ENCODE results near the gene ISOC2.
"Not testable (repeated sequence)": the region's sequence is repeated elsewhere in the genome, so short reads cannot be mapped to it uniquely, and the experiment has no call there.

Gene ISOC2

DNA sequence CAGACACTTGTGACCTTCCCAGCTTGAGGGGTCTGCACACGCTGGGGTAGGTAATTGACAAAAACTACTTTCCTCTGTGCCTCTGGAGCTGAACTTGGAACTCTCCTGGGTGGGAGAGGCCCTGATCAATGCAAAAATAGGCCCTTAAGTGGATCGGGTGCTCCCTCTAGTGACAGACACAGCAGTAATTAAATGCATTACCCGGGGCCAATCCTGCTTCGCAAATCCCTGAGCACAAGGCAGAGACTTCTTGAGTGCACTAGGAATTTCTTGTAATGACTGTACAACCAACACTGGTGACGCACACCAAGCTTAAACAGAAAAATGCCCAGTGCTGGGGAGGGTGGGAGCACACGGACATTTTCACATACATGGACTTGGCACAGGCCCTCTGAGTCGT is 43.3 kb downstream of the ISOC2 start:
- peak in 42 of 58 donors; percentile 7 to 76 (median 42) for DNase-seq

DNA sequence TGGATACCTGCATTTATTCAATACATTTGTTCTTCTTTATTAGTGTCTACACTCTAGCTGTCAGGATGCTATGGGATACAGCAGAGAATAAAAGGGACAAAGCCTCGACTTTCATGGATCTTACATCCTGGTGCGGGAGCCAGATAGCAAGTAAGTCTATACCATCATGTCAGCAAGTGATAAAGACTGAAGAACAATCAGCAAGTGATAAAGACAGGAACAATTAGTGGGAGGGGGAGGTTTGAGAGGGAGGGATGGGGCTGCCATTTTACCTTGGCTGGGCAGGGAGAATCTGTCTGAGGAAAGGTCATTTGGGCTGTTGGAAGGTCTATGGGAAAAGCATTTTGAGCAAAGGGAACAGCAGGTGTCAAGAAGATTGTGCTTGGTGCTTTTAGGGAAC is 51.3 kb downstream of the ISOC2 start:
- DNase-seq, result no peak

DNA sequence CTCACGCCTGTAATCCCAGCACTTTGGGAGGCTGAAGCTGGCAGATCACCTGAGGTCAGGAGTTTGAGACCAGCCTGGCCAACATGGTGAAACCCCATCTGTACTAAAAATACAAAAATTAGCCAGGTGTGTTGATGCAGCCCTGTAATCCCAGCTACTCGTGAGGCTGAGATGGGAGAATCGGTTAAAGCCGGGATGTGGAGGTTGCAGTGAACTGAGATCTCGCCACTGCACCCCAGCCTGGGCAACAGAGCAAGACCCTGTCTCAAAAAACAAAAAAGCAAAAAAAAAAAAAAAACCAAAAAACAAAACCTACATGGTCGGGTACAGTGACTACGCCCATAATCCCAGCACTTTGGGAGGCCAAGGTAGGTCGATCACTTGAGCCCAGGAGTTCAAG is 52.3 kb downstream of the ISOC2 start:
- not testable (repeated sequence) for DNase-seq

DNA sequence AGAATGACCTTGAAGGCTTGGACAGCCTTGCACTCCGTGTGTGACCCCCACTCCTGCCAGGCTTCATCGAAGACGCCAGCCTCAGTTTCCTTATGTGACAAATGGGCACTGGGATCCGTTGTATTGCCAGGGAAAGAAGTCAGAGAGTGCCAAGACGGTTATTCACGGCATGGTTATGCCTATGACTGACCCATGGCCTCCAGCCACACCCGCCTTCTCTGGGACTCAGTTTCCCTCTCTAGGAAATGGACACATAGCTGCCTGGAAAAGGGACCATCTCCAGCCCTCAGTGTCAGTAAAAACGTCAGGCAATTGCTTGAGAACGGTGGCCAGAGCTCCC is 52.9 kb downstream of the ISOC2 start:
- DNase-seq, result no peak

DNA sequence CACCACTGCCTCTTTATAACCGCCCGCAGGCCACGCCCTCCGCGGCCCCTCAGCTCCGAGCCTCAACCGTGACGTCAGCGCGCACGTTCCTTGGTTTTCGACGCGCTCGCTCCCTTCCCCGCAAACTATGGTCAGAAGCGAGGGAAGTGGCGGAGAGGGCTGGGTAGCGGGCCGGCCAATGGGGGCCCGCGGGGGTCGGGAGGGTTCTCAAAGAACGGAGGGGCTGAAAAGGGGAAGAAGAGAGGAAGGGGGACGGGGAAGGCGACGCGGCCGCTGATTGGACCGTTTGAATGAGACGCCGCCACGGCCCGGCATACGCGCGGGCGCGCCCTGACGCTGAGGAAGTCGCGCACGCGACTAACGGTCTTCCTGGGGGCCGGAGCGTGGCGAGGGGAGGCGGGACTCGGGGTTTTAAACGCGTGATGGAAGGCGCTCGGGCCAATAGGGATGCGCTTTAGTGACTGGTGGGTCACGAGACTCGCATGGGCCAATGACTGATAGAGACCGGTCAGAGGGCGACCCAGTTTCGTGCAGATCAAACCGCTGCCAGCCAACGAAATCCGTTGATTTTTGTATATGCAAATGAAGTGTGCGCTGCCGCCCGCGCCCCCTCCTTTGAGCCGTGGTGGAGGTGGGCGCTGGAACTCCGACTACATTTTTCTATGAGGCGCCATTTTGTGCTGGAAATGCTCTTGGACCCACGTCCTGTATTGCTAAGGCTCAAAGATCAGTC is 53.5 kb downstream of the ISOC2 start:
- peak; percentile 84 to 100 (median 98) for DNase-seq

DNA sequence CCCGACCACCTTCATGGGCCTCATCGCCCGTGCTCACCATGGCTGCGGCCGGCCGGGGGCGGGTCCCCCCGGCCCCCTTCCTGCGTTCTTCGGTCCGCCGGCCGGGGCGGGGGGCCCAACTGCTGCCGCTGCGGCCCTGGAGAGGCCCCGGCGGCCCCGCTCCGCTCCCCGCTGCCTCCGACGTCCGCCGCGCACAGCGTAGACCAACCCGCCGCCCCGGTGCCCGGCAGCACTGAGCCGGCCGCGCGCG is 54.0 kb downstream of the ISOC2 start, which contains the start of gene UBE2S:
Gene UBE2S (minus strand): TSS at position 239 of the 250 bp plus-strand sequence. CDS start 199 bp downstream, at position 40.
- not testable (repeated sequence) for DNase-seq

DNA sequence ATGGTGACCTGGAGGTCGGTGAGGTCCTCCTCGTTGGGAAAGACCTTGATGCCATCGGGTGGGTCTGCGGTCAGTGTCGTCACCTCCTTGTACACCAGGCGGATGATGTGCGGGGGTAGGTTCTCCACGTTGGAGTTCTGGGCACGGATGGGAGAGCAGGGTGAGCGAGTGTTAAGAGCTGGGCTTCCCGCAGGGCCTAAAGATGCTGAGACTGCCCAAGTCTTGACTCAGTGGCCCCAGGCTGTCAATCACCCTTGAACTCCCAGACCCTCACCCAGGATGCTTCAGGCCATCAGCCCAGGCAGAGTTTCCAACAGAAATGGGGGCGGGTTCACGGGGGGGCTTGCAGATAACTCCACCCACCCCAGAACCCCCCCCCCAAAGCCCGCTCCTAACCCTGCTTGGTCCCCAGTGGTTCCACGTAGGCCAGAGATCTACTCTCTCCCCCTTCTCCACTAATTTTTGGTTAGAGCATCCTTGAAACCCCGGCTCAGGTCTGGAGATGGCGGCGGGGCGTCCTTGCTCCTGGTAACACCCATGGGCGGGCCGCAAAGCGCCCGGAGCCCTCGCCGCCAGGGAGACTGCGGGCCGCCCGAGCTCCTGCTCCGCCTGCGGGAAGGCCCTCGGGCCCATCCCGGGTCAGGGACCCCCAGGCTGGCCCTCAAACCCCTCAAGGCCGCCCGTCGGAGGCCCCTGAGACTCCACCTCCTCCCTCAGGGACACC is 54.5 kb downstream of the ISOC2 start:
- DNase-seq, result peak in 1 of 58 donors; percentile 49

DNA sequence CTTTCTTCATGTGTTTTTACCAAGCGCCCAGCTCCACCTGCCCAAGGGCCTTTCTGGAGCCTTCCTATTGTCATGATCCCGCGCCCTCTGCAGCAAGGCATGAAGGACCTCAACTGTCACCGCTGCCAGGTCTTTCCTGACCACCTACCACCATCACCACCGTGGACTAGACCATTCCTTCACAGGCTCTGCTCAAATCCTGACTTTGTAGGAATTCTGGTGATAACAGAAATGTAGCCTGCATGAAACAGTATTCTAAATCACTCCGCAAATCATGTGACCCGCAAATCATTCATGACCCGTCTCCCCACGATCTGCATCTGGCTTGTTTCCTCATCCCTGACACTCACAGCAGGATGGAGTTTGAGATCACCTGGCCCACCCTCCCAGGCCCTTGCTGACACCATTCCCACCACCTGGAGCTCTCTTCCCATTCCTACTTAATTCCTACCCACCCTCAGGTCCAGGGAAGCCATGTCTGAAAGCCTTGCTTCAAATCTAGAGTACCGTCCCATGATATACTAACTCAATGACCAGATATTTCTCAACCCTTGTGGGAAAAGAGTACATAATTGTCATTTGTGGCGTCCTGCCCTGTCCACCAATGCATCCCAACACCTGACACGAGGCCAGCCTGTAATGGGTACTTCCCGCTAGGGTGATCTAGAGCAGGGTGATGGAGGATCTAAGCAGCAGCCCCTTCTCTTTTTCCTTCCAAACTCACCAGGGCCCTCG is 55.2 kb downstream of the ISOC2 start:
- no peak for DNase-seq

DNA sequence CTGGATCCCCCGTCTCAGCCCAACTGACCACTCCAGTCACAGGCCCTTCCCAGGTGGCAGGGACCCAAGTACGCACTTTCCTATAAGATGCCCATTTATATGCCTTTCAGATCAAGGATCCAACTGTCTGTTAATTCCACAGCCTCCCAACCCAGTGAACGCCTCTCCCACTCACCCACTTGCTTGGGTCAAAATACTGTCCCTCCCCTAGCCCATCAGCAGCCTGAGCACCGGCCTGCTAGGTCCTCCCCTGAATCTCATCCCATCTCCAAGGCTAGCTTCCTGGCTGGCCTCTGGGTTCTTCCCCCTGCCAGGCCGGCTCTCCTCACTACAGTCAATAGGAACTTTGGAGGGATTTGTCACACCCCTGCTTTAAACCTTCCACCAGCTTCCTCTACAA is 55.8 kb downstream of the ISOC2 start:
- no peak for DNase-seq
